Activated T-helper 1 cell treated with anti-CD3 and anti-CD28 coated beads, Interleukin-12 subunit alpha, Interleukin-12 subunit beta, Interleukin-2, Interleukin-4 antibody, amounts not matched to agents 30 ng/mL and 10 ng/mL and 1 ng/mL, durations not matched to agents 14 hours and 24 hours and 36 hours (primary cell): Measurements from ENCODE around the gene RNF220. TPM values are rescaled to one million over a fixed set of nuclear protein-coding genes. Genes with fewer than 3 reads are reported as not detected.
A peak's percentile ranks its signal among the peaks of the same experiment; 100 is the strongest.

Experiments used
- DNase-seq: peaks from one replicate; pipeline ENCODE4 v3.0.0; 2021; ENCODE audit warnings: low spot score
- H3K27ac Mint-ChIP-seq: one replicate; pipeline ENCODE4 v1.8.0; 2021; ENCODE audit warnings: mild to moderate bottlenecking, mixed read lengths
- H3K27me3 Mint-ChIP-seq: one replicate; pipeline ENCODE4 v1.8.0; 2022; ENCODE audit warnings: mild to moderate bottlenecking, moderate library complexity, mixed read lengths; ENCODE audit not compliant: insufficient read depth
- H3K36me3 Mint-ChIP-seq: one replicate; pipeline ENCODE4 v1.8.0; 2021; ENCODE audit warnings: low read depth, mixed read lengths
- H3K4me1 Mint-ChIP-seq: one replicate; pipeline ENCODE4 v1.8.0; 2021; ENCODE audit warnings: low read depth, mixed read lengths
- H3K4me3 Mint-ChIP-seq: one replicate; pipeline ENCODE4 v1.8.0; 2021; ENCODE audit warnings: mild to moderate bottlenecking, moderate library complexity, mixed read lengths
- H3K9me3 Mint-ChIP-seq: one replicate; pipeline ENCODE4 v1.8.0; 2021; ENCODE audit warnings: mixed read lengths
- intact Hi-C: fragments of 100-400 bp; cut with micrococcal nuclease; formaldehyde crosslinking; loops from one replicate; pipeline ENCODE4 v1.15.1; 2024
- total RNA-seq: library from RNA; stranded (reverse); gene quantifications from 2 replicates; pipeline ENCODE4 v1.2.3, GENCODE V29; 2022

The RNF220 gene
- total RNA-seq, 1 donor from 2014 or later: 103 TPM

GRCh38 chr1:44621841-44622286, 216.8 kb downstream of the RNF220 start:
- intact Hi-C loops: no loop called here
- Mint-ChIP-seq H3K4me1 (no peaks in the 10 kb centered on the region), H3K36me3 (no peaks in the 10 kb centered on the region), H3K27me3 (peaks cover 8% of the 10 kb centered on the region), H3K27ac (no peak overlapping the region), H3K4me3 (no peak overlapping the region), H3K9me3 (no peaks in the 10 kb centered on the region)
- no peak for DNase-seq

GRCh38 chr1:44624268-44624901, 219.3 kb downstream of the RNF220 start:
- no peaks in the 10 kb centered on the region for H3K9me3 Mint-ChIP-seq
- intact Hi-C loops: no loop called here
- no peak for DNase-seq
- H3K4me3 Mint-ChIP-seq: no peak overlapping the region
- no peaks in the 10 kb centered on the region for H3K36me3 Mint-ChIP-seq
- peaks cover 10% of the 10 kb centered on the region for H3K27me3 Mint-ChIP-seq
- no peaks in the 10 kb centered on the region for H3K4me1 Mint-ChIP-seq
- H3K27ac Mint-ChIP-seq: peak overlapping the region; percentile 40

- H3K4me3 Mint-ChIP-seq: no peak overlapping the region
- H3K4me1 Mint-ChIP-seq: peaks cover under 1% of the 10 kb centered on the region
- no peaks in the 10 kb centered on the region for H3K9me3 Mint-ChIP-seq
- no peaks in the 10 kb centered on the region for H3K36me3 Mint-ChIP-seq
- DNase-seq: no peak
- intact Hi-C loops: loop anchor here (5.0 kb wide), 1 partner anchor 1198 kb away; no protein-coding TSS in a partner anchor
- H3K27ac Mint-ChIP-seq: no peak overlapping the region
- H3K27me3 Mint-ChIP-seq: peaks cover 10% of the 10 kb centered on the region
Measured at GRCh38 chr1:44625348-44625747, 220.3 kb downstream of the RNF220 start.

GRCh38 chr1:44628962-44629756, 224.1 kb downstream of the RNF220 start:
- Mint-ChIP-seq H3K27ac (no peak overlapping the region), H3K4me3 (no peak overlapping the region), H3K36me3 (peaks cover 11% of the 10 kb centered on the region), H3K4me1 (peaks cover 29% of the 10 kb centered on the region), H3K27me3 (peaks cover 7% of the 10 kb centered on the region), H3K9me3 (no peaks in the 10 kb centered on the region)
- intact Hi-C loops: loop anchor here (5.0 kb wide), 1 partner anchor 1202 kb away; no protein-coding TSS in a partner anchor
- DNase-seq: no peak

- Mint-ChIP-seq H3K4me1 (peaks cover 39% of the 10 kb centered on the region), H3K27ac (peak overlapping the region; percentile 95), H3K4me3 (peak overlapping the region; percentile 89), H3K36me3 (peaks cover 18% of the 10 kb centered on the region), H3K9me3 (no peaks in the 10 kb centered on the region), H3K27me3 (peaks cover 2% of the 10 kb centered on the region)
- no peak for DNase-seq
- intact Hi-C loops: loop anchor here (2.0 to 10.0 kb wide), 4 partner anchors 85 to 1457 kb away; partner anchors contain the start of genes CFAP57, DMAP1, EBNA1BP2 and GPBP1L1
Measured at GRCh38 chr1:44630116-44630515, 225.1 kb downstream of the RNF220 start.

GRCh38 chr1:44631333-44631646, 226.2 kb downstream of the RNF220 start:
- Mint-ChIP-seq H3K27me3 (peaks cover 2% of the 10 kb centered on the region), H3K4me3 (peak overlapping the region; percentile 89), H3K27ac (peak overlapping the region; percentile 95), H3K4me1 (peaks cover 40% of the 10 kb centered on the region), H3K9me3 (no peaks in the 10 kb centered on the region), H3K36me3 (peaks cover 26% of the 10 kb centered on the region)
- no peak for DNase-seq
- intact Hi-C loops: loop anchor here (1.0 to 10.0 kb wide), 5 partner anchors 84 to 1458 kb away; partner anchors contain the start of genes CFAP57, DMAP1, EBNA1BP2 and ERI3

- intact Hi-C loops: loop anchor here (1.0 to 10.0 kb wide), 6 partner anchors 42 to 1459 kb away; partner anchors contain the start of genes ARMH1, CFAP57, DMAP1 and EBNA1BP2
- peaks cover 28% of the 10 kb centered on the region for H3K36me3 Mint-ChIP-seq
- peaks cover 40% of the 10 kb centered on the region for H3K4me1 Mint-ChIP-seq
- H3K9me3 Mint-ChIP-seq: no peaks in the 10 kb centered on the region
- peak overlapping the region; percentile 91 for H3K4me3 Mint-ChIP-seq
- H3K27me3 Mint-ChIP-seq: peaks cover 2% of the 10 kb centered on the region
- peak; percentile 86 for DNase-seq
- peak overlapping the region; percentile 97 for H3K27ac Mint-ChIP-seq
Measured at GRCh38 chr1:44631647-44632539, 226.8 kb downstream of the RNF220 start.

- H3K27ac Mint-ChIP-seq: peak overlapping the region; percentile 97
- peaks cover 40% of the 10 kb centered on the region for H3K4me1 Mint-ChIP-seq
- peak overlapping the region; percentile 91 for H3K4me3 Mint-ChIP-seq
- no peaks in the 10 kb centered on the region for H3K27me3 Mint-ChIP-seq
- intact Hi-C loops: loop anchor here (1.0 to 10.0 kb wide), 3 partner anchors 42 to 1055 kb away; partner anchors contain the start of genes ARMH1, DMAP1, GPBP1L1 and TMEM53
- DNase-seq: no peak
- no peaks in the 10 kb centered on the region for H3K9me3 Mint-ChIP-seq
- peaks cover 33% of the 10 kb centered on the region for H3K36me3 Mint-ChIP-seq
Measured at GRCh38 chr1:44632598-44632997, 227.5 kb downstream of the RNF220 start.

GRCh38 chr1:44634606-44635189, 229.6 kb downstream of the RNF220 start:
- no peak overlapping the region for H3K27ac Mint-ChIP-seq
- peak overlapping the region; percentile 91 for H3K4me3 Mint-ChIP-seq
- no peak for DNase-seq
- intact Hi-C loops: loop anchor here (5.0 to 10.0 kb wide), 2 partner anchors 420 to 1053 kb away; partner anchors contain the start of genes DMAP1, GPBP1L1 and TMEM69
- no peaks in the 10 kb centered on the region for H3K9me3 Mint-ChIP-seq
- peaks cover 40% of the 10 kb centered on the region for H3K4me1 Mint-ChIP-seq
- H3K36me3 Mint-ChIP-seq: peaks cover 45% of the 10 kb centered on the region
- no peaks in the 10 kb centered on the region for H3K27me3 Mint-ChIP-seq

GRCh38 chr1:44635439-44635838, 230.4 kb downstream of the RNF220 start:
- Mint-ChIP-seq H3K4me3 (no peak overlapping the region), H3K9me3 (no peaks in the 10 kb centered on the region), H3K4me1 (peaks cover 38% of the 10 kb centered on the region), H3K27ac (no peak overlapping the region), H3K36me3 (peaks cover 45% of the 10 kb centered on the region), H3K27me3 (no peaks in the 10 kb centered on the region)
- intact Hi-C loops: loop anchor here (10.0 kb wide), 1 partner anchor 421 kb away; the partner anchor contains the start of gene DMAP1
- DNase-seq: no peak

- Mint-ChIP-seq H3K27me3 (no peaks in the 10 kb centered on the region), H3K27ac (no peak overlapping the region), H3K9me3 (no peaks in the 10 kb centered on the region), H3K36me3 (peaks cover 45% of the 10 kb centered on the region), H3K4me1 (peaks cover 31% of the 10 kb centered on the region), H3K4me3 (no peak overlapping the region)
- DNase-seq: no peak
- intact Hi-C loops: loop anchor here (10.0 kb wide), 1 partner anchor 421 kb away; the partner anchor contains the start of gene DMAP1
Measured at GRCh38 chr1:44636083-44636687, 231.1 kb downstream of the RNF220 start.
